Stimulated activated CD4-positive, alpha-beta T cell treated with anti-CD3 and anti-CD28 coated beads, Interleukin-12 subunit alpha, Interleukin-12 subunit beta, amount 100 ng/mL, for 4 hours (primary cell): Measurements from ENCODE around the gene LAPTM5.

Source experiments
- DNase-seq: peaks from one replicate; pipeline ENCODE4 v3.0.0-alpha.2; 2020

Gene LAPTM5

GRCh38 chr1:30727824-30728223, 29.8 kb downstream of the LAPTM5 start:
- DNase-seq = no peak

GRCh38 chr1:30726773-30727684, 30.5 kb downstream of the LAPTM5 start:
- DNase-seq = no peak

- no peak for DNase-seq
Measured at GRCh38 chr1:30726236-30726635, 31.3 kb downstream of the LAPTM5 start.

GRCh38 chr1:30725450-30726095, 32.0 kb downstream of the LAPTM5 start:
- DNase-seq = no peak

- DNase-seq = no peak
Measured at GRCh38 chr1:30724655-30725421, 32.7 kb downstream of the LAPTM5 start.

- no peak for DNase-seq
Measured at GRCh38 chr1:30724175-30724574, 33.4 kb downstream of the LAPTM5 start.

GRCh38 chr1:30723331-30723755, 34.2 kb downstream of the LAPTM5 start, which contains the start of gene MATN1:
MATN1 (minus strand) TSS chr1:30723585; CDS start chr1:30723551, 34 bp downstream.
- no peak for DNase-seq

GRCh38 chr1:30721812-30722537, 35.6 kb downstream of the LAPTM5 start:
- DNase-seq = no peak

GRCh38 chr1:30721341-30721793, 36.2 kb downstream of the LAPTM5 start:
- DNase-seq = no peak

GRCh38 chr1:30720271-30721223, 37.0 kb downstream of the LAPTM5 start:
- DNase-seq = no peak

- no peak for DNase-seq
Measured at GRCh38 chr1:30719406-30720270, 37.9 kb downstream of the LAPTM5 start.

GRCh38 chr1:30718636-30719405, 38.8 kb downstream of the LAPTM5 start:
- peak; percentile 82 for DNase-seq

GRCh38 chr1:30718091-30718635, 39.4 kb downstream of the LAPTM5 start:
- DNase-seq = peak; percentile 100

- DNase-seq = no peak
Measured at GRCh38 chr1:30716646-30717045, 40.9 kb downstream of the LAPTM5 start.

- no peak for DNase-seq
Measured at GRCh38 chr1:30715886-30716285, 41.7 kb downstream of the LAPTM5 start.

- no peak for DNase-seq
Measured at GRCh38 chr1:30715216-30715615, 42.4 kb downstream of the LAPTM5 start.

GRCh38 chr1:30714536-30715090, 43.0 kb downstream of the LAPTM5 start:
- no peak for DNase-seq

- DNase-seq = no peak
Measured at GRCh38 chr1:30714025-30714424, 43.5 kb downstream of the LAPTM5 start.

- no peak for DNase-seq
Measured at GRCh38 chr1:30713311-30713710, 44.3 kb downstream of the LAPTM5 start.
